Lung (tissue), 12 donors: ENCODE measurements around the gene FAM163B. TPM values are rescaled to one million over a fixed set of nuclear protein-coding genes. Genes with fewer than 3 reads are reported as not detected.

ENCODE experiments used
- ATAC-seq: fragments of 200-7000 bp; cut with Tn5 transposase; one replicate; pipeline ENCODE4 v1.9.1; 2020; ENCODE audit warnings: moderate number of reproducible peaks; ENCODE audit not compliant: insufficient read depth, low FRiP score
- DNase-seq, 3 donors: peaks; one replicate each; pipeline ENCODE4 v3.0.0-alpha.2; 2013 to 2017
- H3K27ac ChIP-seq, 2 donors: one replicate each; pipeline ENCODE4 v1.5.1; 2013; ENCODE audit warnings: mild to moderate bottlenecking in 2 of 2, moderate library complexity in 2 of 2, control low read depth in 1 of 2, inconsistent platforms in 1 of 2, low read depth in 1 of 2, low read length in 1 of 2
- H3K27me3 ChIP-seq, 3 donors: one replicate each; pipeline ENCODE4 v1.5.1; 2013; ENCODE audit warnings: low read length in 2 of 3; ENCODE audit not compliant: control insufficient read depth in 3 of 3, insufficient read depth in 3 of 3
- H3K36me3 ChIP-seq, 4 donors: one replicate each; pipeline ENCODE4 v1.5.1; 2013; ENCODE audit warnings: low read length in 4 of 4, mild to moderate bottlenecking in 1 of 4, moderate library complexity in 1 of 4; ENCODE audit not compliant: control insufficient read depth in 4 of 4, insufficient read depth in 4 of 4
- H3K4me1 ChIP-seq, 5 donors: one replicate each; pipeline ENCODE4 v1.5.1; 2013; ENCODE audit warnings: low read length in 5 of 5, mild to moderate bottlenecking in 2 of 5, moderate library complexity in 1 of 5; ENCODE audit not compliant: control insufficient read depth in 5 of 5, insufficient read depth in 5 of 5
- H3K4me3 ChIP-seq: one replicate; pipeline ENCODE4 v1.5.1; 2013; ENCODE audit warnings: mild to moderate bottlenecking, control low read depth, moderate library complexity
- H3K9ac ChIP-seq, 2 donors: one replicate each; pipeline ENCODE4 v1.5.1; 2013; ENCODE audit warnings: low read length in 2 of 2, control low read depth in 1 of 2; ENCODE audit not compliant: insufficient read depth in 1 of 2
- H3K9me3 ChIP-seq, 4 donors: one replicate each; pipeline ENCODE4 v1.5.1; 2013; ENCODE audit warnings: low read length in 3 of 4, mild to moderate bottlenecking in 1 of 4, moderate library complexity in 1 of 4; ENCODE audit not compliant: control insufficient read depth in 4 of 4, insufficient read depth in 3 of 4
- WGBS, 2 donors: extraction: QIAGEN DNeasy Blood & Tissue Kit; methylation state at CpG; one replicate each; pipeline ENCODE4 v1.1.7; 2013; 5-methylcytosine and 5-hydroxymethylcytosine counted together
- polyA plus RNA-seq, 2 donors: library from polyadenylated mRNA; stranded (reverse); fragments of 200-250 nt; gene quantifications; one replicate each; pipeline ENCODE4 v1.2.1, GENCODE V29; 2013
- total RNA-seq, 2 donors: library from RNA; depleted of rRNA in 1 of 2; stranded (reverse); fragments of >200 nt in 1 of 2; gene quantifications; one replicate each; pipeline ENCODE4 v1.2.1, GENCODE V29; 2014 to 2021
- TF ChIP-seq, protein P1 (sequence below): IDR thresholded peaks from 2 replicates; pipeline ENCODE4 v1.5.1; 2012; ENCODE audit warnings: mild to moderate bottlenecking; ENCODE audit errors: control extremely low read depth, extremely low read depth
- donor health status: control.
- donor health status: control.
- donor health status: Bipolar disorder and iron deficiency.
- donor health status: healthy.
- donor health status: DM: yes; HTN: yes; CAD: no.

FAM163B gene
- total and polyA plus RNA-seq, 4 donors: 0.10 to 0.51 (median 0.16) TPM; not detected in 1

DNA sequence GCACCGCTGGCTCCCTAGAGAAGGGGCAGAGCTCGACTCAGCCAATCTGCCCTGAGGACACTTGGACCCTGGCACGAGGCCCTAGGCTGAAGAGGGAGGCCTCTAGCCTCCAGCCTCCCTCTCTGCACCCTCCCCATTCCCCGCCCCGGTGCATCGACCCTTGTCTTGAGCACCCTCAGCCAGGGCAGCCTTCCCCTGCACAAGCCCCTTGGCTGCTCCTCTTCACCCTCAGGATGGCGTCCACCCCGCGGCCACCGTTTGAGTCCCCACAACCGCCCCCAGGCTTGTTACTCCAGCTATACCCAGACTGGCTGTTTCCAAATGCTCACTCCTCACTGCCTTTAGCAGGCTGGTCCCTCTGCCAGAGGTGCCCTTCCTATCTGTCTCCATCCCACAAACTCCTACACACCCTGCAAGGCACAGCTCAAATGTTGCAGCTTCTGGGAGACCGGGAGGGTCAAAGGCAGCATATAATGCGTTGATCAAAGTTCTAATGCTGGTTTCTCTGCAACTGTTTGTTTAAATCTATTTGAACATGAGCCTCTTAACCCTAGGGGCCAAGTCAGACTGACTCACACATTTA is 6.5 kb upstream of the FAM163B start:
- Histone ChIP-seq H3K36me3 (no peaks in the 10 kb centered on the region), H3K4me3 (no peak overlapping the region), H3K9ac (no peak overlapping the region), H3K27ac (no peak overlapping the region), H3K27me3 (peaks cover 2 to 44% (median 5%) of the 10 kb centered on the region in 3 donors), H3K4me1 (peaks cover 0 to 4% (median 0%) of the 10 kb centered on the region in 5 donors), H3K9me3 (no peaks in the 10 kb centered on the region)
- 67 to 78% methylated on average over 11 to 13 of the region's 13 CpGs for WGBS, 2 donors
- DNase-seq: no peak
- TF ChIP-seq, protein P1, sequence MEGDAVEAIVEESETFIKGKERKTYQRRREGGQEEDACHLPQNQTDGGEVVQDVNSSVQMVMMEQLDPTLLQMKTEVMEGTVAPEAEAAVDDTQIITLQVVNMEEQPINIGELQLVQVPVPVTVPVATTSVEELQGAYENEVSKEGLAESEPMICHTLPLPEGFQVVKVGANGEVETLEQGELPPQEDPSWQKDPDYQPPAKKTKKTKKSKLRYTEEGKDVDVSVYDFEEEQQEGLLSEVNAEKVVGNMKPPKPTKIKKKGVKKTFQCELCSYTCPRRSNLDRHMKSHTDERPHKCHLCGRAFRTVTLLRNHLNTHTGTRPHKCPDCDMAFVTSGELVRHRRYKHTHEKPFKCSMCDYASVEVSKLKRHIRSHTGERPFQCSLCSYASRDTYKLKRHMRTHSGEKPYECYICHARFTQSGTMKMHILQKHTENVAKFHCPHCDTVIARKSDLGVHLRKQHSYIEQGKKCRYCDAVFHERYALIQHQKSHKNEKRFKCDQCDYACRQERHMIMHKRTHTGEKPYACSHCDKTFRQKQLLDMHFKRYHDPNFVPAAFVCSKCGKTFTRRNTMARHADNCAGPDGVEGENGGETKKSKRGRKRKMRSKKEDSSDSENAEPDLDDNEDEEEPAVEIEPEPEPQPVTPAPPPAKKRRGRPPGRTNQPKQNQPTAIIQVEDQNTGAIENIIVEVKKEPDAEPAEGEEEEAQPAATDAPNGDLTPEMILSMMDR: no peak
- no peak for ATAC-seq

DNA sequence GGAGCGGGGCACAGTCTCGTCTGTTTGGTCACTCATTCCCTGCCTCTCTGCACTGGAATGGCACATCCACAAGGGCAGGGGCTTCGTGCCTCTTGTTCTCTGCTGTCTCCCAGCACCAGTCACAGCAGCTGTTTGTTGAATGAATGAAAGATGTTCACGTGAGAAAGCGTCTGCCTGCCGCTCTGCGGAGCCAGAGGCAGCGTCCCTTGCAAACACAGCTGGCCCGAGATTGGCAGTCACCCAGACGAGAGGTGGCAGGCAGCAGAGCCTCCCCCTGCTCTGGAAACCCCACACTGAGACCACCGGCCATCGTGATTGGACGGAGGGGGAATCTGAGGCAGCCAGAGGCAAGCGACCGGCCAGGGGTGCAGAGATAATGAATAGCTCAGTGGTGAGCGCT is 6.0 kb upstream of the FAM163B start:
- WGBS, 2 donors: 38 to 40% methylated on average over 15 to 16 of the region's 16 CpGs
- H3K36me3 ChIP-seq: no peaks in the 10 kb centered on the region
- peak; percentile 37 to 63 (median 52) for DNase-seq
- peaks cover 0 to 4% (median 0%) of the 10 kb centered on the region in 5 donors for H3K4me1 ChIP-seq
- TF ChIP-seq, protein P1: no peak
- H3K9me3 ChIP-seq: no peaks in the 10 kb centered on the region
- ATAC-seq: no peak
- H3K4me3 ChIP-seq: no peak overlapping the region
- H3K9ac ChIP-seq: no peak overlapping the region
- H3K27me3 ChIP-seq: peaks cover 2 to 44% (median 5%) of the 10 kb centered on the region in 3 donors
- H3K27ac ChIP-seq: no peak overlapping the region

DNA sequence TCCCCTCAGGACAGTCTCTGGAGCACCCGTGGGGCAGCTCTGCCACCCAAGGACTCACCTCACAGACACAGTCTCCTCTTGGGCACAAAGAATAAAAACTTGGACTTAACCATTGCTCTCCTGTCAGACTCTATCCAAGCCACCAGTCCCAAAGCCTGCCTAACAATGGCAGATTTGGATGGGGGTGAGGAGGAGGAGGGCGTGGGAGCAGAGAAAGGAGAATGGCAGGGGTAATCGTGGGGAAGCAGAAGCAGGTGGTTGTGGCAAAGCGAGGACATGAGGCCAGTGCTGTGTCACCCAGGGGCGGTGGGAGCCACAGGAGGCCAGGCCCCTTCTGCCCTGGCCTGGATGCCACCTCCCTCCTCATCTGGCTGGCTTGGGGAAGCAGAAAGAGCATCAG is 5.5 kb upstream of the FAM163B start:
- TF ChIP-seq, protein P1: no peak
- ATAC-seq (no peak), DNase-seq (no peak)
- H3K27me3 ChIP-seq: peaks cover 2 to 41% (median 5%) of the 10 kb centered on the region in 3 donors
- no peak overlapping the region for H3K4me3 ChIP-seq
- no peaks in the 10 kb centered on the region for H3K9me3 ChIP-seq
- WGBS, 2 donors: 64 to 66% methylated on average over 5 of the region's 5 CpGs
- no peaks in the 10 kb centered on the region for H3K36me3 ChIP-seq
- no peak overlapping the region for H3K27ac ChIP-seq
- peaks cover 0 to 4% (median 0%) of the 10 kb centered on the region in 5 donors for H3K4me1 ChIP-seq
- no peak overlapping the region for H3K9ac ChIP-seq

DNA sequence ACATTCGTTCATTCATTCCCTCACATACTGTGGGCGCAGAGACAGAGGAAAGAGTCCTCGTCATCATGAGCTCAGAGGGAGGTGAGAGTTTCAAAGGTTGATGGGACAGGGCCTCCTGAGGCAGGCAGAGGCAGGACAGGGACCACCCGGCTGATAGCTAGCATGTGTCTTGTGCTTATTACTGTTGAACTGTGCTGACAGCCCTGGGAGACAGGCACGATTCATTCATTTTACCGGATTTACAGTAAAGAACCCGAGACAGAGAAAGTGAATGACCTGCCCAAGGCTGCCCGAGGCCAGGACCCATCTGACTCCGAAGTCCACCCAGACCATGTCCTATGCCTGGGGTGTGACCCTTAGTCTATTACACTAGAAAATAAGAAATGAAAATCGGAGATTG is 4.9 kb upstream of the FAM163B start:
- Histone ChIP-seq H3K27me3 (peaks cover 3 to 38% (median 5%) of the 10 kb centered on the region in 3 donors), H3K4me3 (no peak overlapping the region), H3K4me1 (peaks cover 0 to 4% (median 0%) of the 10 kb centered on the region in 5 donors), H3K27ac (no peak overlapping the region), H3K9me3 (peaks cover 0 to 2% (median 0%) of the 10 kb centered on the region in 4 donors), H3K9ac (no peak overlapping the region), H3K36me3 (no peaks in the 10 kb centered on the region)
- 66 to 75% methylated on average over 10 of the region's 10 CpGs for WGBS, 2 donors
- ATAC-seq (no peak), DNase-seq (no peak)
- TF ChIP-seq, protein P1: no peak
